Fibroblast of villous mesenchyme (primary cell): ENCODE results near the gene IL13. TPM values are rescaled to one million over a fixed set of nuclear protein-coding genes. Genes with fewer than 3 reads are reported as not detected.

ENCODE experiments used
- DNase-seq: peaks from one replicate; pipeline ENCODE4 v3.0.0-alpha.2; 2010; ENCODE audit warnings: low read depth
- H3K4me3 ChIP-seq: 2 replicates; pipeline ENCODE4 v1.5.1; 2011; ENCODE audit warnings: low read depth, mild to moderate bottlenecking, low read length
- total RNA-seq: library from RNA; depleted of rRNA; stranded (reverse); fragments of >200 nt; gene quantifications from 2 replicates; pipeline ENCODE4 v1.2.3, GENCODE V29; 2012
- TF ChIP-seq, protein P1 (sequence below): IDR thresholded peaks from 2 replicates; pipeline ENCODE4 v1.5.1; 2012; ENCODE audit warnings: low read depth, mild to moderate bottlenecking, low read length; ENCODE audit not compliant: insufficient read depth

Gene IL13
- total RNA-seq, 1 donor, result not detected

DNA sequence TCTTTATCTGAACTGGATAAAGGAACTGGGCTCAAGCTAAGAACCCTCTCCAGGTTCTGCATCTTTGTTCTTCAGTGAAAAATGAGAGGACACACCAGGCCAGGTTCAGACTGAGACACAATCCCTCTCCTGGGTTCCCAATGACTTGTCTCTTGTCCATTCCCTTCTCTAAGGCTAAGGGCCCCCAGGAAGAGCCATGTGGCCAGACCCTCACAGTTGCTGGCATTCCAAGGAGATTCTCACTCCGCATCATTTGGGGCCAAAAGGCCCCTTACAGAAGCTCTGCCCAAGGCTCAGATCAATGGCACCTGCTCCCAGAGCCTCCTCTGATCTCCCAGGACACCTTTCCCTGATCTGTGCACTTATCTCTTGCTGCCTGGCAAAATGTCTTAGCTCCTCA is 20.8 kb downstream of the IL13 start:
- TF ChIP-seq, protein P1, sequence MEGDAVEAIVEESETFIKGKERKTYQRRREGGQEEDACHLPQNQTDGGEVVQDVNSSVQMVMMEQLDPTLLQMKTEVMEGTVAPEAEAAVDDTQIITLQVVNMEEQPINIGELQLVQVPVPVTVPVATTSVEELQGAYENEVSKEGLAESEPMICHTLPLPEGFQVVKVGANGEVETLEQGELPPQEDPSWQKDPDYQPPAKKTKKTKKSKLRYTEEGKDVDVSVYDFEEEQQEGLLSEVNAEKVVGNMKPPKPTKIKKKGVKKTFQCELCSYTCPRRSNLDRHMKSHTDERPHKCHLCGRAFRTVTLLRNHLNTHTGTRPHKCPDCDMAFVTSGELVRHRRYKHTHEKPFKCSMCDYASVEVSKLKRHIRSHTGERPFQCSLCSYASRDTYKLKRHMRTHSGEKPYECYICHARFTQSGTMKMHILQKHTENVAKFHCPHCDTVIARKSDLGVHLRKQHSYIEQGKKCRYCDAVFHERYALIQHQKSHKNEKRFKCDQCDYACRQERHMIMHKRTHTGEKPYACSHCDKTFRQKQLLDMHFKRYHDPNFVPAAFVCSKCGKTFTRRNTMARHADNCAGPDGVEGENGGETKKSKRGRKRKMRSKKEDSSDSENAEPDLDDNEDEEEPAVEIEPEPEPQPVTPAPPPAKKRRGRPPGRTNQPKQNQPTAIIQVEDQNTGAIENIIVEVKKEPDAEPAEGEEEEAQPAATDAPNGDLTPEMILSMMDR, result no peak
- DNase-seq, result no peak
- no peak overlapping the region for H3K4me3 ChIP-seq

DNA sequence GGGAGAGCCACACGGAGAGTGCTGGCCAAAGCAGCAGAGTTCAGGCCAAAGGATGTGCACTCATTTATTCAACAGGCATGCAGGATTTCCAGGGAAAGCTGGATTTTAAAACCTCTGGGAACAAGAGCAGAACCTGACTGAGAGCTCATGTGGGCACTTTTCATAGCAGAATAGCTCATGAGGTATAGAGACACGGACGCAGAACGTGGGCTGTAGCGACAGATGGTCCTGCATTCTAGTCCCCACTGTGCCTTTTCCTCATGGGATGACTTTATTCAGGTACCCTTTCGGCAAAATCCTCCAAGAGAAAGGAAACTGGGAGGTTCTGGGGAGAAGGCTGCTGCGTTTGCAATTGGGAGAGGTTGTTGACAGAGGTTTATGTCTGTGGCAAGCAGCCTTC is 21.2 kb downstream of the IL13 start:
- TF ChIP-seq, protein P1, result no peak
- no peak overlapping the region for H3K4me3 ChIP-seq
- no peak for DNase-seq

DNA sequence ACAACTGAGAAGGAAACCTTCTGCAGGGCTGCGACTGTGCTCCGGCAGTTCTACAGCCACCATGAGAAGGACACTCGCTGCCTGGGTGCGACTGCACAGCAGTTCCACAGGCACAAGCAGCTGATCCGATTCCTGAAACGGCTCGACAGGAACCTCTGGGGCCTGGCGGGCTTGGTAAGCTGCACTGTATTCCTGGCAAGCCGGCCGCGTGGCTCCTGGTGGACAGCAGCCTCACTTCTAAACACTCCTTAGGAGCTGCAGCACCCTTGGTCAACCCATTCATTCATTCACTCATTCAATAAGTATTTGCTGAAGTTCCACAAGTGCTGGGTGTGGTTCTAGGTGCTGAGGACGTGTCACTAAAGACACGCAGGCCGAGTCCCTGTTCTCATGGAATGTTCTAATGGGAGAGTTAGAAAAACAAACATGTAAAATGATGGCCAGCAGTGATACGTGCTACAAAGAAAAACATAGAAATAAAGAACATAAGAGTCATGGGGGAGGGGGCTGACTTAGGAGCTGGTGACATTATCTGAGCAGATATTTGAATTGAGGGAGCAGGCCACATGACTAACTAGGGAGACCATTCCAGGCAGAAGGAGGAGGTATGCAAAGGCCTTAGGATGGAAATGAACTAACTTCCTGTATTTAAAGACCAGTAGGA is 21.9 kb downstream of the IL13 start:
- DNase-seq, result no peak
- TF ChIP-seq, protein P1, result no peak
- H3K4me3 ChIP-seq, result no peak overlapping the region

DNA sequence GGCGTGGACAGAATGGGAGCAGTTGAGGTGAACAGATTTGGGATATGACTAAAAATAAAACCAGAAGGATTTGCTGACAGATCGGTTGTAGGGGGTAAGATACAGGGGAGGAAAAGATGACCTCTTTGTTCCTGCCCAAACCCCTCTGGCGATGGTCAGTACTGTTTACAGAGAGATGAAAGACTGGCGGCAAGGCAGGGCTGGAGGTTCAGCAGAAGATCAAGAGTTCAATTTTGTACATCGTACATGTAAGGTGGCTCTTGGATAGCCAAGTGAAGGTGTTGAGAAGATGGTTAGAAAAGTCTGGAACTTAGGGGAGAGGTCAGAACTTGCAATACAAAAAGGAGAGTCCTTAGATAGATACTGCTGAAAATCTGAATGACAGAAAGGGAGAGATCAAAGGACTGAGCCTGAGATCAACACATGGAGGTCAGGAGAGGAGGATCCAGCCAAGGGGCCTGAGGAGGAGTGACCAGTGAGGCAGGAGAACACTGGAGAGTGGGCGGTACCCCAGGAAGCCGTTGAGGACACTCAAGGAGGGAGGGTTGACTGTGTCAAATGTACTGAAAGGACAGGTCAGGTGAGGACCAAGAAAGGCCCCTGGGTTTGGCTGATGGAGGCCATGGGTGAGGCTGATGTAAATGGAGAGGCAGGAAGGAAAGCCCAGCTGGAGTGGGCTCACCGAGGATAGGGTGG is 23.0 kb downstream of the IL13 start:
- TF ChIP-seq, protein P1, result no peak
- no peak overlapping the region for H3K4me3 ChIP-seq
- DNase-seq, result no peak

DNA sequence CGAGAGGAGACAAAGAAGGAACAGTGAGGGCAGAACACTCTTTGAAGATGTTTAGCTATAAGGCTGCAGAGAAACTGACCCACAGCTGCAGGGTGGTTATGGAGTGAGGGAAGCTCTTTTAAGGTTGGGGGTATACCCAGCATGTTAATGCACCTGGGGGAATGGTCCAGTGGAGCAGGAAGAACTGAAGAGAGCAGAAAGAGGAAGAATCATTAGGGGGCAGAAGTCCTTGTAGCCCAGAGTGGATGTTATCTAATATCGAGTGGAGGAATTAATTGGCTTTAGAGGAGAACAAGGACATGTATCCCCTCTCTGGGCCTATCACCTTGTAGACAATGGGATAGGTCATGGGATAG is 23.5 kb downstream of the IL13 start:
- TF ChIP-seq, protein P1, result no peak
- H3K4me3 ChIP-seq, result no peak overlapping the region
- no peak for DNase-seq

DNA sequence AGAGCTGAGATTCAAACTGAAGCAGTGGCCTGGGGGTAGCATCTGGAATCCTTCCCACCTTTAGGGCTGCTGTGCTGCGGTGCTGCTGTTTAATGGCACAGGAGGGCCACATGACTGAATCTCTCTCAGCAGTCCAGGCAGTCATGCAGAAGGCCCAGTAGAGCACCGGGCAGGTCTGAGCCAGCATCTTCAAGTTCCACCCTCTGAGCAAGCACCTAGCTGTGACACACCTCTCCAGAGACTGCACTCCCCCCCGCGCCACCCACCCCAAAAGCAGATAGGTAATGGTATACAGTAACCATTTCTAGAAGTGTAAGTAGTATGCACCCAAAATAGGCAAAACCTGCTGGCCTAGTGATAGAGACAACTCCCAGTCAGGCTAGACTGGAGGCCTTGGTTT is 24.0 kb downstream of the IL13 start:
- no peak for DNase-seq

More for the DNA sequence above, 24.0 kb downstream of the IL13 start:
- H3K4me3 ChIP-seq, result no peak overlapping the region
- TF ChIP-seq, protein P1, result no peak
